Choroid plexus epithelial cell (primary cell): Measurements from ENCODE around the gene TSPO2.

ENCODE experiments used
- DNase-seq: peaks from one replicate; pipeline ENCODE4 v3.0.0-alpha.2; 2010; ENCODE audit warnings: low read depth
- H3K4me3 ChIP-seq: 2 replicates; pipeline ENCODE4 v1.5.1; 2011; ENCODE audit warnings: low read depth, mild to moderate bottlenecking, control low read depth, low read length, moderate library complexity
- TF ChIP-seq, protein P1 (sequence below): conservative IDR thresholded peaks from 2 replicates; pipeline ENCODE4 v1.5.1; 2011; ENCODE audit warnings: low read depth, mild to moderate bottlenecking, control low read depth, inconsistent platforms, low read length, moderate library complexity

The TSPO2 gene

DNA sequence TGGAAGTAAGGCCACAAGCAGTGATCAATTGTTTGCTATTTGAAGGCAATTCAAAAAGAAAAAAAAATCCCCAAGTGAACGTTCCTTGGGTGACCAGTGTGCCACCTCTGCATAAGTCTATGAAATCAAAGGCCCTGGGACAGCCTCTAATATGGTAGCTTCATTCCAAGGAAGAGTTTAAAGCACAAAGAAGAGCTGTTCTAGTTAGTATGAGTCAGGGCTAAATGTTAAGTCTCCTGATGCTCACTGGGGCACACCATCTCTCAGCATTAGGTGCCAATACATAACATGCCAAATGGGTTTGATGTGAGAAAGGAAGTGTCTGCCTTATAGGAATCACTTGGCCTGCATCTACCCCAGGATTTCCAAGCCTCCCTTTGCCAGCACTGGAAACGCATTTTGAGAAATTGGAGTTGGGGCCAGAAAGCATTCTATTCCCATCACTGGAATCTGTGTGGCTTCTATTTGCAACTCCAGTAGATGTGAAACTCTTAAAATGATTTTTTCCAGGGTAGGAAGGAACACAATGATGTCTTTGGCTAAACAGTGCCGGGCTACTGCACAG is 16.2 kb upstream of the TSPO2 start:
- H3K4me3 ChIP-seq, result no peak overlapping the region
- TF ChIP-seq, protein P1, sequence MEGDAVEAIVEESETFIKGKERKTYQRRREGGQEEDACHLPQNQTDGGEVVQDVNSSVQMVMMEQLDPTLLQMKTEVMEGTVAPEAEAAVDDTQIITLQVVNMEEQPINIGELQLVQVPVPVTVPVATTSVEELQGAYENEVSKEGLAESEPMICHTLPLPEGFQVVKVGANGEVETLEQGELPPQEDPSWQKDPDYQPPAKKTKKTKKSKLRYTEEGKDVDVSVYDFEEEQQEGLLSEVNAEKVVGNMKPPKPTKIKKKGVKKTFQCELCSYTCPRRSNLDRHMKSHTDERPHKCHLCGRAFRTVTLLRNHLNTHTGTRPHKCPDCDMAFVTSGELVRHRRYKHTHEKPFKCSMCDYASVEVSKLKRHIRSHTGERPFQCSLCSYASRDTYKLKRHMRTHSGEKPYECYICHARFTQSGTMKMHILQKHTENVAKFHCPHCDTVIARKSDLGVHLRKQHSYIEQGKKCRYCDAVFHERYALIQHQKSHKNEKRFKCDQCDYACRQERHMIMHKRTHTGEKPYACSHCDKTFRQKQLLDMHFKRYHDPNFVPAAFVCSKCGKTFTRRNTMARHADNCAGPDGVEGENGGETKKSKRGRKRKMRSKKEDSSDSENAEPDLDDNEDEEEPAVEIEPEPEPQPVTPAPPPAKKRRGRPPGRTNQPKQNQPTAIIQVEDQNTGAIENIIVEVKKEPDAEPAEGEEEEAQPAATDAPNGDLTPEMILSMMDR, result no peak
- DNase-seq, result no peak

DNA sequence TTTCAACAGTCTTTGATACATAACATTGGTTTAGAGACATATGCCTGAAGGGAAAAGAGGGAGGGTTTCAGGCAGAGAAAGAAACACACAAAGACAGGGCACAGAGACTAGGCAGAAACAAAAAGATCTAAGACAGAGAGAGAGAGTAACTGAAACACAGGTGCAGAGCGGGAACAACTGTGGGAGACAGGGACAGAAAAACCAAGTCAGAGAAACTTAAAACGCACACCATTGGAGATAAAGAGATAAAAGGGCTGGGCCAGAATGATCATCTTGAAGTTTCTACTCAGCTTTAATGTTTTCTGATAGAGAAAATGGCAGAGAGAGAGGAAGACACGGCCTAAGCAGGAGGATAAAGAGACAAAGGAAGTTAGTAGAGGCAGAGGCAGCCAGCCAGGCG is 15.0 kb upstream of the TSPO2 start:
- no peak for DNase-seq
- H3K4me3 ChIP-seq, result peak overlapping the region; percentile 62
- TF ChIP-seq, protein P1, result no peak

DNA sequence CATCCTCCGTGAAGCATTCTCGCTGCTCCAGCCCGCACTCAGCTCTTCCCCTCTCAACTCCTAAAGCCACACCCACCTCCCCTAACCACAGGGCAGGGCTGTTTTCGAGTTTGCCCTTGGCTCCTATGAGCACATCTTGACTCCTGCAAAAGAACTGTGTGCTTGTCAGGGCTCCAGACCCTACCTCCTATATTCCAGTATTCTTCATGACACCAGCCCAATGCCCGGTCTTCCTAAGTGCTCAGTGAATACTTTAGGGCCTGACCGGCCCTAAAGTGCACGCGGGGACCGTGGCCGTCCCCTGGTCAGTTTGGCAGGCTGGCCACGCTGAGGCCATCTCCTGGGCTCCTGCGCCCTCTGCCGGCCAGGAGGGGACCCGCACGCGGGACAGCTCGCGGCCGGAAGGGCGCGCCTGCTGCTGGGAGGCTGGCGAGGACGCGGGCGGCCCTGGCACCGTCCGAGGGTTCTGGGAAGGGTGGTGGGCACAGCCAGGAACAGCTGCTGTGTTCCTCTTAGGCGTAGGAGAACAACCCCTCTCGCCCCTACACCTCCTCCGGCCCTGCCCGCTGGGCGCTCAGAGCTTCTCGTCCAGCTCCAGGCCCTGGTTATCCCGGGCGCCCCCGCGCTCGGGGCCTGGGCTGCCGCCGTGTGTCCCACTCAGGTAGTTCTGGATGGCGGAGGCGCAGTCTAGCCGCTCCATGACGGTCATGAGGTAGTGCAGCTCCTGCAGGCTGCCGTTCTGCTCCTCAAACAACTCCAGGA is 14.3 kb upstream of the TSPO2 start:
- TF ChIP-seq, protein P1, result peak; percentile 66
- peak overlapping the region; percentile 62 for H3K4me3 ChIP-seq
- peak; percentile 65 for DNase-seq

DNA sequence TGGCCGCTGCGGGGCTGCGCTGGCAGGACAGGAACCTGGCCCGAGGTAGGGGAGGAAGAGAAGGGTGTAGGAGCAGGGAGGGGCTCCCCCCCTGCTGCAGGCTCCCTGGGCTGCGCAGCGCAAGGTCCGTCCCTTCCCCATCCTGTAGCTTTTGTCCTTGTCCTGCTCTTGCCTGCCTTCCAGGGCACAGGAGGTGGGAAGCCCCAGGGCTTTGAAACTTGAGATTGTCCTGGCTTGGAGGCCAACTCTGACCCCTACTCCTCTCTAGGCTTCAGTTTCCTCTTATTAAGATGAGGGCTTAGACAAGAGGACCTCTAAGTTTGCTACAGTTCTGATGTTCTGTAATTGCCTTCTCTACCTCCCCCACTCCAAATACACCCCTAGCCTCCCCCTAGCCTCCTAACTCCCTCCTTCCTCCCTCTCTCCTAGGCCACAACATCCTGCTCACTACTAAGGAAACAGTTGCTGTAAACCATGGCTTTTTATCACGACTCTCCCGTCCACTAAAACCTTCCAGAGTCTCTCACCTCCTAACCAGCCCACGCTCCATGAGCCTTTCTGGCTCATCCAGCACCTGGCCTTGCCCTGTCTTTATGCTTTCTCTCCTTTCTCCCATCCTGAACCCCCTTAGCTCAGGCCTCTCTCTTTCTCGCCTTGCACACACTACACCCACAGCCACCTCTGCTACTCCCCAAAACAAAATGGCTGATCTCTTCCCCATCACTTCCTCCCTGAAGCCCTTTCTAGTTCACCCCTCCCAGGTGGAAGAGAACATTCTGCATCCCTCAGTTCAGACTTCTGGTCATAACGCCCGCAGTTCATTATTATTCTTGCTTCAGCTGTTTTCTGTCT is 13.5 kb upstream of the TSPO2 start:
- no peak for DNase-seq
- TF ChIP-seq, protein P1, result no peak

DNA sequence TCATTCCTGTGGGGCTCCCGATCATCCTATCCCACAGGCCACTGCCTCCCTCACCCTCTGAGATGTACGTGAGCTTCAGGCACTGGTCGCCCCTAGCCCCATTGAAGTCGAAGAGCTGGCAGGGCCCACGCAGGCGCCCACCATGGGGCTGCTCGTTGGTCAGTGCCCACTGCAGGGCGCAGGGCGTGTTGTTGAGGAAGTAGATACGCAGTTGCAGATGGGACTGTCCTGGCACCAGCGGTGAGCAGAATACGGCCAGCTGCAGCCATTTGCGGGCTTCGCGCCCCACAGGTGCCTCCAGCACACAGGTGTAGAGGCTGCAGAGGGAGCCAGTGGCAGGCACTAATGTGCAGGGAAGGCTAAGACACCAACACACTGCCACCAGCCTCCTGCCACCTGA is 9.4 kb upstream of the TSPO2 start:
- H3K4me3 ChIP-seq, result no peak overlapping the region
- TF ChIP-seq, protein P1, result no peak
- no peak for DNase-seq

More for the DNA sequence above, 13.5 kb upstream of the TSPO2 start:
- peak overlapping the region; percentile 62 for H3K4me3 ChIP-seq

DNA sequence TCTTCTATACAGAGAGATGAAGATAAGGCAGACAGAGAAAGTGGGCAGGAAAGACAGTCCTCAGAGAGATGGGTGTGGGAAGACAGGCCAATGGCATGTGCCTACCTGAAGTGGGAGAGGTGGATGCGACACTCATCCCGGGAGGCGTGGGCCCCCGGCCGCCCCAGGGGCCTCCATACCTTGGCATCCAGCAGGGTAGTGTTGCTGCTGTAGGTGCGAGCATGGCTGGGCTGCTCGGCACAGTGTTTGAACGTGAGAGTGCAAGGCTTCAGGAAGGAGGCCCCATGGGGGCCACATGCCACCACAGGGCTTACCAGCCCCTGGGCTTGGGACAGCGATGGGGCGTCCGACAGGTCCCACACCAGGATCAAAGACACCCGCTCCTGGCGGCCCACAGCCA is 8.5 kb upstream of the TSPO2 start:
- DNase-seq, result no peak
- TF ChIP-seq, protein P1, result no peak
- no peak overlapping the region for H3K4me3 ChIP-seq
